H1 (cell line): ENCODE measurements around the gene NCKAP1. TPM values are rescaled to one million over a fixed set of nuclear protein-coding genes. Genes with fewer than 3 reads are reported as not detected.

Experiments
- ATF2 ChIP-seq: IDR thresholded peaks from 2 replicates; pipeline ENCODE4 v1.6.1; 2012; ENCODE audit warnings: low read length, inconsistent platforms
- CBX5 ChIP-seq: fragments of 300-800, 300-1000 bp; sonication (generic); IDR thresholded peaks from 2 replicates; pipeline ENCODE4 v1.7.1; 2016; ENCODE audit warnings: antibody characterized with exemption, low read length, low read depth
- CBX8 ChIP-seq: fragments of 300-800, 300-1000 bp; sonication (generic); IDR thresholded peaks from 2 replicates; pipeline ENCODE4 v1.7.1; 2016; ENCODE audit warnings: low read depth, low read length, borderline replicate concordance
- EP300 ChIP-seq, 2 experiments: IDR thresholded peaks; 1 replicate in 1 of 2; 2 replicates in 1 of 2; pipeline ENCODE4 v1.6.1; 2011 to 2012; ENCODE audit warnings: low read depth in 2 of 2, low read length in 2 of 2, mild to moderate bottlenecking in 2 of 2, borderline replicate concordance in 1 of 2, inconsistent platforms in 1 of 2, moderate library complexity in 1 of 2
- EZH2 ChIP-seq: fragments of 200-600 bp; sonication (generic); IDR thresholded peaks from 2 replicates; pipeline ENCODE4 v1.7.1; 2012; ENCODE audit warnings: low read depth, mild to moderate bottlenecking, moderate library complexity, low read length, inconsistent platforms; ENCODE audit not compliant: severe bottlenecking
- MAFK ChIP-seq: IDR thresholded peaks from 2 replicates; pipeline ENCODE4 v1.6.1; 2012; ENCODE audit warnings: low read depth, mild to moderate bottlenecking, improper control_type of control experiment, low read length
- NRF1 ChIP-seq: IDR thresholded peaks from 2 replicates; pipeline ENCODE4 v1.6.1; 2011; ENCODE audit warnings: mild to moderate bottlenecking, low read depth, low read length, improper control_type of control experiment
- SIRT6 ChIP-seq: IDR thresholded peaks from one replicate; pipeline ENCODE4 v1.7.1; 2012; ENCODE audit warnings: low read length, inconsistent platforms
- SP1 ChIP-seq: IDR thresholded peaks from 2 replicates; pipeline ENCODE4 v1.6.1; 2011; ENCODE audit warnings: low read depth, low read length
- polyA plus RNA-seq, 7 experiments: library from polyadenylated mRNA; depleted of rRNA in 3 of 7; stranded (reverse) in 5 of 7; unstranded in 2 of 7; fragments of >200 nt in 5 of 7; fragments of 200-250 nt in 2 of 7; gene quantifications; 1 replicate in 5 of 7; 2 replicates in 1 of 7; 4 replicates in 1 of 7; pipeline versions ENCODE4 v1.2.1 to v1.2.3, GENCODE V29; 2011 to 2013; ENCODE audit warnings: missing spikeins in 2 of 7, mixed read lengths in 2 of 7
- total RNA-seq: library from RNA; stranded (reverse); fragmentation: NEBNext Ultra II Directional; extraction: Animal tissue kit (Norgen Biotek cat#: 25700); gene quantifications from 2 replicates; pipeline ENCODE4 v1.2.1, GENCODE V29; 2021
- TF ChIP-seq, protein P1 (sequence below): fragments of 300-600 bp; sonication (generic); IDR thresholded peaks from 2 replicates; pipeline ENCODE4 v1.7.1; 2012; ENCODE audit warnings: low read length, moderate library complexity, mild to moderate bottlenecking, inconsistent platforms; ENCODE audit not compliant: insufficient replicate concordance

The NCKAP1 gene
- total and polyA plus RNA-seq, 2 of the 8 experiments (the other 6 are each of a cell fraction or from before 2014, with no cell fraction given): 90.8 to 173 TPM

- TF ChIP-seq, protein P1, sequence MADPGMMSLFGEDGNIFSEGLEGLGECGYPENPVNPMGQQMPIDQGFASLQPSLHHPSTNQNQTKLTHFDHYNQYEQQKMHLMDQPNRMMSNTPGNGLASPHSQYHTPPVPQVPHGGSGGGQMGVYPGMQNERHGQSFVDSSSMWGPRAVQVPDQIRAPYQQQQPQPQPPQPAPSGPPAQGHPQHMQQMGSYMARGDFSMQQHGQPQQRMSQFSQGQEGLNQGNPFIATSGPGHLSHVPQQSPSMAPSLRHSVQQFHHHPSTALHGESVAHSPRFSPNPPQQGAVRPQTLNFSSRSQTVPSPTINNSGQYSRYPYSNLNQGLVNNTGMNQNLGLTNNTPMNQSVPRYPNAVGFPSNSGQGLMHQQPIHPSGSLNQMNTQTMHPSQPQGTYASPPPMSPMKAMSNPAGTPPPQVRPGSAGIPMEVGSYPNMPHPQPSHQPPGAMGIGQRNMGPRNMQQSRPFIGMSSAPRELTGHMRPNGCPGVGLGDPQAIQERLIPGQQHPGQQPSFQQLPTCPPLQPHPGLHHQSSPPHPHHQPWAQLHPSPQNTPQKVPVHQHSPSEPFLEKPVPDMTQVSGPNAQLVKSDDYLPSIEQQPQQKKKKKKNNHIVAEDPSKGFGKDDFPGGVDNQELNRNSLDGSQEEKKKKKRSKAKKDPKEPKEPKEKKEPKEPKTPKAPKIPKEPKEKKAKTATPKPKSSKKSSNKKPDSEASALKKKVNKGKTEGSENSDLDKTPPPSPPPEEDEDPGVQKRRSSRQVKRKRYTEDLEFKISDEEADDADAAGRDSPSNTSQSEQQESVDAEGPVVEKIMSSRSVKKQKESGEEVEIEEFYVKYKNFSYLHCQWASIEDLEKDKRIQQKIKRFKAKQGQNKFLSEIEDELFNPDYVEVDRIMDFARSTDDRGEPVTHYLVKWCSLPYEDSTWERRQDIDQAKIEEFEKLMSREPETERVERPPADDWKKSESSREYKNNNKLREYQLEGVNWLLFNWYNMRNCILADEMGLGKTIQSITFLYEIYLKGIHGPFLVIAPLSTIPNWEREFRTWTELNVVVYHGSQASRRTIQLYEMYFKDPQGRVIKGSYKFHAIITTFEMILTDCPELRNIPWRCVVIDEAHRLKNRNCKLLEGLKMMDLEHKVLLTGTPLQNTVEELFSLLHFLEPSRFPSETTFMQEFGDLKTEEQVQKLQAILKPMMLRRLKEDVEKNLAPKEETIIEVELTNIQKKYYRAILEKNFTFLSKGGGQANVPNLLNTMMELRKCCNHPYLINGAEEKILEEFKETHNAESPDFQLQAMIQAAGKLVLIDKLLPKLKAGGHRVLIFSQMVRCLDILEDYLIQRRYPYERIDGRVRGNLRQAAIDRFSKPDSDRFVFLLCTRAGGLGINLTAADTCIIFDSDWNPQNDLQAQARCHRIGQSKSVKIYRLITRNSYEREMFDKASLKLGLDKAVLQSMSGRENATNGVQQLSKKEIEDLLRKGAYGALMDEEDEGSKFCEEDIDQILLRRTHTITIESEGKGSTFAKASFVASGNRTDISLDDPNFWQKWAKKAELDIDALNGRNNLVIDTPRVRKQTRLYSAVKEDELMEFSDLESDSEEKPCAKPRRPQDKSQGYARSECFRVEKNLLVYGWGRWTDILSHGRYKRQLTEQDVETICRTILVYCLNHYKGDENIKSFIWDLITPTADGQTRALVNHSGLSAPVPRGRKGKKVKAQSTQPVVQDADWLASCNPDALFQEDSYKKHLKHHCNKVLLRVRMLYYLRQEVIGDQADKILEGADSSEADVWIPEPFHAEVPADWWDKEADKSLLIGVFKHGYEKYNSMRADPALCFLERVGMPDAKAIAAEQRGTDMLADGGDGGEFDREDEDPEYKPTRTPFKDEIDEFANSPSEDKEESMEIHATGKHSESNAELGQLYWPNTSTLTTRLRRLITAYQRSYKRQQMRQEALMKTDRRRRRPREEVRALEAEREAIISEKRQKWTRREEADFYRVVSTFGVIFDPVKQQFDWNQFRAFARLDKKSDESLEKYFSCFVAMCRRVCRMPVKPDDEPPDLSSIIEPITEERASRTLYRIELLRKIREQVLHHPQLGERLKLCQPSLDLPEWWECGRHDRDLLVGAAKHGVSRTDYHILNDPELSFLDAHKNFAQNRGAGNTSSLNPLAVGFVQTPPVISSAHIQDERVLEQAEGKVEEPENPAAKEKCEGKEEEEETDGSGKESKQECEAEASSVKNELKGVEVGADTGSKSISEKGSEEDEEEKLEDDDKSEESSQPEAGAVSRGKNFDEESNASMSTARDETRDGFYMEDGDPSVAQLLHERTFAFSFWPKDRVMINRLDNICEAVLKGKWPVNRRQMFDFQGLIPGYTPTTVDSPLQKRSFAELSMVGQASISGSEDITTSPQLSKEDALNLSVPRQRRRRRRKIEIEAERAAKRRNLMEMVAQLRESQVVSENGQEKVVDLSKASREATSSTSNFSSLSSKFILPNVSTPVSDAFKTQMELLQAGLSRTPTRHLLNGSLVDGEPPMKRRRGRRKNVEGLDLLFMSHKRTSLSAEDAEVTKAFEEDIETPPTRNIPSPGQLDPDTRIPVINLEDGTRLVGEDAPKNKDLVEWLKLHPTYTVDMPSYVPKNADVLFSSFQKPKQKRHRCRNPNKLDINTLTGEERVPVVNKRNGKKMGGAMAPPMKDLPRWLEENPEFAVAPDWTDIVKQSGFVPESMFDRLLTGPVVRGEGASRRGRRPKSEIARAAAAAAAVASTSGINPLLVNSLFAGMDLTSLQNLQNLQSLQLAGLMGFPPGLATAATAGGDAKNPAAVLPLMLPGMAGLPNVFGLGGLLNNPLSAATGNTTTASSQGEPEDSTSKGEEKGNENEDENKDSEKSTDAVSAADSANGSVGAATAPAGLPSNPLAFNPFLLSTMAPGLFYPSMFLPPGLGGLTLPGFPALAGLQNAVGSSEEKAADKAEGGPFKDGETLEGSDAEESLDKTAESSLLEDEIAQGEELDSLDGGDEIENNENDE: no peak
- TF ChIP-seq SIRT6: no peak
- TF ChIP-seq CBX8: no peak
- TF ChIP-seq MAFK: no peak
- TF ChIP-seq EZH2: no peak
- no peak for TF ChIP-seq SP1
- no peak for TF ChIP-seq ATF2
- no peak for TF ChIP-seq EP300 (IDR thresholded peaks at IDR 0.05; ENCODE audit: borderline replicate concordance in 1 of 2, low read depth in 2 of 2, low read length in 2 of 2)
- no peak for TF ChIP-seq CBX5
- TF ChIP-seq NRF1: no peak
Observed at GRCh38 chr2:182898718-182899117, 139.5 kb downstream of the NCKAP1 start (continued).
